HG03135 (cell line): ENCODE data around the gene EXOC4.
"Not testable (repeated sequence)": the region's sequence is repeated elsewhere in the genome, so short reads cannot be mapped to it uniquely, and the experiment has no call there.

ENCODE experiments used
- ATAC-seq: cut with Tn5 transposase; IDR thresholded peaks from one replicate; pipeline ENCODE4 v1.9.1; 2021; ENCODE audit warnings: mild to moderate bottlenecking, moderate library complexity; ENCODE audit not compliant: unreplicated experiment

Gene EXOC4

DNA sequence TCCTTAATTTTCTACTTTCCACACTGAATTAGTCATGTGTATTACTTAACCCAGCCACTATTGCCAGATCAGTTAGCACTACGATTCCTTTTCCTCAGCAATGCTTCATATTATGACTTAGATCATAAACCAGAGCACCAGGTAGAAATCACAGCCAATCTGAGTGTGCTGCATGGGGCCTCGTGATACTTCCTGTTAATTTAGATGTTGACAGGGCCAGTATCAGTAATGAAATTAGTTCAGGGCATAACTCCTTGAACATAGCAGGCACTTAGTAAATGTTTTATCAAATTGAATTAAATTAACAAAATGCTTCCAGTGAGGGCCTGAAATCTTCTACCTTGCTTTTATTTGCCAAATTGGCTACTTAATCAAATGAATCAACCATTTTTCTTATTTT is 705.0 kb downstream of the EXOC4 start:
- ATAC-seq: no peak

DNA sequence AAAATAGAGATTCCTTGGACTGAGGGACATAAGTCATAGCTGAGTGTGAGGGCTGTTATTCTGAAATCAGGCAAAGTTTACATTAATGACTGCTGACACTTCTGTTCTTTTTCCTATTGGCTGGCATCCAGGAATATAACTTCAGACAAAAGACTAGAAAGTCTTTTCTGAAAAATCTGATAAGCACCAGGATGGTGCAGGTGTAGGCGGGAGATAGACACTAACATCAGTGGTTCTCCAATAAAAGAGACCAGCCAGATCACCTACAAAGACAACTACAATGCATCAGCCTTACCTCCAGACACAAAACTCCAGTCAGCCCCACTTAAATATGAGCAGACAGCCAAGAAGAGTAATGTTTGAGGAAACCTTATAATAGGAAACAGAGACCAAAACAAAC is 705.9 kb downstream of the EXOC4 start:
- no peak for ATAC-seq

DNA sequence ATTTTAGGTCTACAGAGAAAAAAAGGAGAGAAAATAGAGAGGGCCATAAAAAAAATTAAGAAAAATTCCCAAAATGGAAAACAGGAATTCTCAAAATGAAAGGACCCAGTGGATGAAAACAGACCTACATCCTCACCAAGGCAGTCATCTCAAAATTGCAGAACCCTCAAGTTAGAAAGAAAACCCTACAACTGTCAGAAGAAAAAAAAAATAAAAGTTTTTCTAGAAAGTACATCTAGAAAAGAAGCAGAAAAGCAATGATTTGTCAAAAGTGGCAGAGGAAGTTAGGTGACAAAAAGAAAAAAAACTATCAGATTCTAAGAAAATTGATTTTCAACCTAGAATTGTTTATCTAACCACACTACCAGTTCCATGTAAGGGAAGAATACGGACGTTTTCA is 706.6 kb downstream of the EXOC4 start:
- no peak for ATAC-seq

DNA sequence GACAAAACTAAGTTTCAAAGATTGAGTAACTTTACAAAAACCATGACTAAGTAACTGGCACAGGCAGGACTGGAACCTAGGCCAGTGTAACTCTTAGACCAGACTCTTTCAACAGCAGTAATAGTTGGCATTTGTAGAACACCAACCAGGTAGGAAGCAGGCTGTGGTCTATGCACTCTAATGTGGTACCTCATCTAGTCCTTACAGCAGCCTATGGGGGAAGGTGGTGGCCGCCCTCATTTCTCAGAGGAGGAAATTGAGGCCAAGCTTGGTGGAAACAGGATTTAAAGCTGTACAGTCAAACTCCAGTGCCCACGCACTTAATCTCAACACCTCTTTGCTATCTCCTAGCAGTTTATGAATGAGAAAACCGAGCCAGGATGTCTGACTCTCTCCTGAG is 708.8 kb downstream of the EXOC4 start:
- ATAC-seq: no peak

DNA sequence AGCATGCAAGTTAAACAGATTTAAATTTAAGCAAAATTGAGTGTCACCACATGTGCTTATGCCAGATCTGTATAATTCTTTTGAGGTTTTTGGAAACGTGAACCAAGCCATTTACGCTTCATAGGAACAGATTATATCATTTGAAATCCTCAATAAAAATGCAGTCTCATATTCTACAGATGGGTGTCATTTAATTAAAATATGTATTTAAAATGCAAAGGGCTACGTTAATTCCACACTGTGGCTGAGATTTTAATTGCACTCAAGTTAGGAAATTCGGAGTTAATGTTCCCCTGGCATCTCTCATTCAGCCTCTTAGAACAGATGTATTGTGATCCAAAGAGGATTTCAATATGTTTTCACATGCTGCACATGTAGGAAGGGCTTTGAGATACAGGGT is 709.8 kb downstream of the EXOC4 start:
- no peak for ATAC-seq

DNA sequence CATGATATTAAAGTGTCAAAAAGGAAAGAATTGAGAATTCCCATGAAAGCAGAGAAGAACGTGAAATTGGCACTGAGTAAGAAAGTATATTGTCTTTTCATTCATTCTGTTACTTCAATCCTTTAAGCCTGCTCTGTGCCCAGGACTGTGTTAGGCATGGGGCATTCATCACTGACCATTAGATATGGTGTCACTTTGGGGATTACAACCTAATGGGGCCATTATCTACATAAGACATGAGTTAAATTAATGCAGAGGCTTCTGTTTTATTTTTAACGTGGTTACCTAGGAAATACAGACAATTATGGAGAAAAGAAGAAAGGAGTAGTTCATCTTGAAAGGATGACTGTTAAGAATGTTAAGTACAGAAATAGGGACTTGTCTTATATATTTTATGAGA is 710.8 kb downstream of the EXOC4 start:
- no peak for ATAC-seq

DNA sequence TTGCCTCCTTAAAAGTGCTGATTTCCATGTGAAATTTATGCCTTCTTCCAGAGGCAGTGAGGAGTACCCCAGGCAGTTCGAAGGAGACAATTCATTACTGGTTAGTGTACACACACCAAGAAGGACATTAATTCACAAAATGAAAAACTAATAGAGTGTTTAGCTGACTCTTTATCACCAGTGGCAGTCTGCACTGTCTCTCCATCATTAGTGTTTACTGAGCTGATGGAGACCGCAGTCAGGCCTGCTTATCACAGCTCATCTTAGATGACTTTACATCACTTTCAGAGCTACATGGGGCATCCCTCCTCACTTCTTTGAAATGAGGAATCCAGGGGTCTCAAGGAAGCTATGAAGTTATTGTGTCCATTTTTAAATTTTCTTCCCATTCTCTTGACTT is 718.7 kb downstream of the EXOC4 start:
- ATAC-seq: no peak

DNA sequence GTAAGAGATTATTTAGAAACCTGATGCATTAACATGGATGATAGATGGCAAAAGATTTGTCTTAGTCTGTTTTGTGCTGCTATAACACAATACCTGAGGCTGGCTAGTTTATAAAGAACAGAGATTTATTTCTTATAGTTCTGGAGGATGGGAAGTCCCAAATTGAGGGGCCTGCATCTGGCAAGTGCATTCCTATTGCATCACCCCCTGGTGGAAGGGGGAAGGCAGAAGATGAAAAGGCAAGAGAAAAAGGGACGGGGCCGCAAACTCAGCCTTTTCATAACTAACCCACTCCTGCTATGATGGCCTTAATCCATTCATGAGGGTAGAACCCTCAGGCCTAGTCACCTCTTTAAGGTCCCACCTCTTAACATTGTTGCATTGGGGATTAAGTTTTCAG is 720.8 kb downstream of the EXOC4 start:
- ATAC-seq: no peak

DNA sequence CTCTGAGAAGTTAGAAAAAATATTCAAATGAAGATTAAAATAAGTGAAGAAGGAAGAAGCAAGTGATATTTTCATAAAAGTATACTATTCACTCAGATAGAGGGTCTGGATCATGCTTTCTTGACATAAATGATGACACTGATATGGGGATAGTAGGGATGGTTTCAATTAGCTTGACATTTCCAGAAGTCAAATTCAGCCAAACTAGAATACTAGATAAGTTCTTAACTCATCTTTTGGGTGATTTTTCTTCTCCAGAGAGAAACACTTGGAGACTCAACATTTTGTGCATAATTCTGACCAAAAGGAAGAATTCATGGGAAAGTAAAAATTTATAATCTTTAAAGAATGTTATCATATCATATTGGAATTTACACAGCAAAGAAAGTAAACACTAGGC is 722.3 kb downstream of the EXOC4 start:
- ATAC-seq: no peak

DNA sequence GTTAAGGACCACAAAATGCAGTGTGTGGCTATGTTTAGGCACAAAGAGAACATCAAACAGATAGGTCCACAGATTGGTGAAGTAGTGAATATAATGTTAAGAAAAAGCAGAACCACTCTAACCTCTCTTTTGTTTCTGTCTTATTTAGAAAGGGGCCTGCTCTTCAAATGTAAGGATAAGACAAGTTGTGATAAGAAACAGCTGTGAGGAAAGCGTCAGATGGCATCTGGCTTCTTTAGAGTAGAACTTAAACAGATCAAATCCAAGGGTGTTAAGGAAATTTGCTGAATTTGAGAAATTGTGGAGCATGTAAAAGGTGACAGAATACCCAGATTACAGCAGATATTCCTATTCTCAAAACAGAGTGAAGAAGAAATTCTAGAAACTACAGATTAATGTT is 723.3 kb downstream of the EXOC4 start:
- ATAC-seq: no peak

DNA sequence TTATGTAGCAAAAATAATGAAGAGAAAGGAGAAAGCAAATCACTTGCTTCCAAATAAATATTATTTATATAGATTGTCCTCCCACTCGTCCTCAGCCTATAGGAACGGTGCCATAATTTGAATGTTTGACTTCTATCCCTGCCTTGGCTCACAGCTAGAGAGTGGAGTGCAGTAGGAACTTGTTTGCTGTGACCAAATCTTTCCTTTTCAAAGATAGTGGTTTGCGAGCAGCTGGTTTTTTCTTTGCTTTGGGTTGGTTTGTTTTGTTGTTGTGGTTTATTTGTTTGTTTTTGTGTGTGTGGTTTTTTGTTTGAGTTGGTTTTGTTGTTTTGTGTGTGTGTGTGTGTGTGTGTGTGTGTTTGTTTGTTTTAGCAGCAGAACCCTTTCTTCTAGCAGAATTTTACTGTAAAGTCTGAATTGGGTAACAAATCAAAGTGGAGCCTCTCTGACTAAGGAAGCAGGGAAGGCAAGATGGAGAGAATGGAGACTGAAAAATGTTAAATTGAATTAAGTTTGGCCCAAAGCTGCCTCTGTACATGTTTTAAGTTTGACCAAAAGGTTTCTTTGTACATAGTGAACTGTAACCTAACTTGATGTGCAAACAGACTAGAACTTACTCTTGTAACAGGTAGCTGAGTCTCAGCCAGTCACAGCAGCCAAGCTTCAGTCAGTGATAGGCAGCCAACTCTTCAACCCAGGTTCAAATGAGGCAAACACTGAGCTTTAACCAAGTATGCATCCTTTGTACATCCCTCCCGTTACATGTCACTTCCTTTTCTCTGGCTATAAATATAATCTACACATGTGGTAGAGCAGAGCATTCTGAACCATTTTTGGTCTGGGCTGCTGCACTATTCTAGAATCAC is 724.8 kb downstream of the EXOC4 start:
- ATAC-seq: no peak

DNA sequence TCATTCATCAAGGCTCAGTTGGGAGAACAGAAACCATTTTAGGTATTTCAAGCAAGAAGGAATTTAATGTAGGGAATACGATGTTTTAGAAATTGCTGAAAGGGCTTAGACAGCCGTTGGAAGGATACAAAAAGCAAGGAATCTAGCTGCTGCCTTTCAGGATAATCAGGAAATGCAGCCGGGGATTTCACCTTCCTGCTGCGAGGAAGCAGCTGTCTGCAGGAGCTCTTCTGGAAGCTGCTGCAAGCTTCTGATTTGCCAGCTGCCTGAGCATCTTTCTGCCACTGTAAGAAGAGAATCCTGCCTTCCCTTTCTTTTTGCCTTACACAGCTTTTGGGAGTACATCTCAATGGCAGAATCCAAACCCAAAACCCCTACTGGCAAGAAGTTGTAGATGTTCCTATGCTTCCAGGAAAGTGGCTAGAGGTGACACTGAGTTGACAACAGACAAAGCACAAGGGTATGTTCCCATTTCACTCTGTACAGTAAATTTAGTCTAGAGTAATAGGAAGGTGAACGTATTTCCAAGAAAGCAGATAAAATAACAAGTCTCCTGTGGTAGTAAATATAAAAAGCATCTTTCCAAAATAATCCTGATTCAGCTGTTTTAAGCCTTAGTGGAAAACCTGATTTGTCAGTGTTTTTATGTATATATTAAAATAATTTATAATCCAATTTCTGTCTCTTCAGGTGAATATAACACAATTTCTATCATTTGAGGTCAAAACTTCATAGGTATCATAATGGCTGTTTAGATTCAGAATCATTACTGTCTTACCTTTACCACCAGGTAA is 725.8 kb downstream of the EXOC4 start:
- no peak for ATAC-seq

DNA sequence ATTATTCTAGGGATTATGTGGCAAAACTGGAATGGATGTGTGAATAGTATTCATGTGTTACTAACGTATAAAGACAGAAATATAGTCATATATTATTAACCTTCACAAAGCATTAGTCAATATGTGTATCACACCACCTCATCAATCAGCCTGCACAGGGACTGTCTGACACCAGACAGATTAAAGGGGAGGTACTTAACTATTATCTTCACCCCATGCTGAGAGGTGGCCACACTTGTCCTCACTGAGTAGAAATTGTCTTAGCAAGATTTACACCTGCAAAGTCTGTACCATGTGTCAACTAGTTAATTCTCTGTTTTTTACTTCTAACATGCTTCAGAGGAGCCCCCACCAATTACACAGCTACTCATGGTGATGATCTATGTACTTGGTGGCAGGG is 727.9 kb downstream of the EXOC4 start:
- ATAC-seq: no peak

DNA sequence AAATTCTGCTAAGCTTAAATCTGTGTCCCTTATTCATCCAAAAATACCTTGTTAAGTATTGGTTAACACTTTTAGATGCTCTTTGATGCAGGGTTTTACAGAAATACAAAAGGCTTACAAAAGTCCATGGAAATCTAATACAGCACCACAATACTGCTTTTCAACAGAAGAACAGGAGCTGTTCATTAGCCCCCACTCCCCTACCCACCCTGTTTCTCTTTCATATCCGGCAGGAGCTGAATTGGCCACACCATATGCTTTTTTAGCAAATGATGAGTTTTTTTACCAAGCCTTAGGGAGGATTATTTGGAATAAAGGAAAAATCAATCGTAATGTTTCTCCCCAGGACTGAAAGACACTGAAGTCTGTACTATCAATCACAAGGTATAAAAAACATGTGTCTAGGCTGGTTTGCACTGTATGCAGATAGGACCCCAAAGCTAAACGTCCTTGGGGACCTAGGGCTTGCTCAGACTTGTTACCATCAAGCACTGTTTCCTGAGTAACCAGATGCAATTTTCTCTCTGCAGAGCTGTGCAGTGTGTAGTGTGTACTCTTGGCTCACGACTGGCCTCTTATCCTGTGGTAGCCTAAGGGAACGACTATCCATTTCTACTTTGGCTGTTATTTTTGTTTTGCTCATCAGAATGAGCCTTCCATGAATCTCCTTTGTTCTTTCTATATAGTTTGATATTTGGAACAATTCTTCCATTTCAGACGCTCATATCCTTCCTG is 731.0 kb downstream of the EXOC4 start:
- ATAC-seq: no peak

DNA sequence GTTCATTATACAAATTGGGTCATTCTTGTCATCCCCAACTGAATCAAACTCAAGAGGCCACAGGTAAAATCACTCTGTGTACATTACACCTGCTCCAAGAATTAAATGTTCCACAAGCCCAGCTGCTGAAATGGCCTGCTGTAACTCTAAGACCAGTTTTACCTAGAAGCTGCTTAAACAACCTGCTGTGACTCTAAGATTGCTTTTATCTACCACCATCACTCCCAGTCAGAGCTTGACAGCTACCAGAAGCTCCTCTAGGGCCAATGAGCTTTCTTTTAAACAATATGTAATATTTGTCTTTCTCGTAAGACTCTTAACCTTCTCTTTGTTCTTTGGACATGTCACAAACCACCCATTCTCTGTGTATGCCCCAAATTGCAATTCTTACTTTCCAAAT is 732.4 kb downstream of the EXOC4 start:
- no peak for ATAC-seq

DNA sequence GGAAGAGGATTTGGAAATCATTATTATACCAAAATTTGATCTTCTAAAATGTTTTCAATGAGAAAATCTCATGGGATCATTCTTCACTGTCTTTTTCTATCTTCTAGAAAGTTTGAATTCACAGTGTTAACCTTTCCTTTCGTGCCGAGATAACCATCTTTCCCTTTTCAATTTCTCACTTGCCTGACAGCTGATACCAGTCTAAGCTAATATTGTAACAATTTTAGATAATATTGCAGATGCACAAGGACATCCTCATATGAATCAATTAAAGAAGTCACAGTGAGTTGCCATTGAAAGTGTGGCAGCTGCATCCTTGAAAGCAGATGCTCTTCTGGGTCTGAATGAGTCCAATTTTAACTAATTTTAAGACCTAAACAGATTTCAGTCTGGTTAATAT is 734.7 kb downstream of the EXOC4 start:
- ATAC-seq: no peak

DNA sequence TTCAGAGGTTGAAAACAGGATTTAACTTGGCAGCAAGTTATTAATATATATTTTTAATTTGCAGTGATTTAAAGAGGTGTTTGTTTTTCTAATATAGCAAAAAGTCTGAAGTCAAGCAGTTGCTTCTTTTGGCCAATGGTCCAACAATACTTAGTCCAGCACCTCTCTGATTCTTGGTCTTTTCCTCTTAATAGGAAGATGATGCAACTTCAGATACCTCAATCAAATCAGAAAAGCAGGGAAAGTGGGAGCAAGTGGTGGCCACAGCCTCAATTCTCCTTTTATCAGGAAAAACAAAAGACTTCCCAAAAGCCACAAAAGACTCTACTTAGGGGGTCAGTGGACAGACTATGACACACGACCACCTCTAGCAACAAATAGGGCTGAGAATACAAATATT is 740.7 kb downstream of the EXOC4 start:
- no peak for ATAC-seq

DNA sequence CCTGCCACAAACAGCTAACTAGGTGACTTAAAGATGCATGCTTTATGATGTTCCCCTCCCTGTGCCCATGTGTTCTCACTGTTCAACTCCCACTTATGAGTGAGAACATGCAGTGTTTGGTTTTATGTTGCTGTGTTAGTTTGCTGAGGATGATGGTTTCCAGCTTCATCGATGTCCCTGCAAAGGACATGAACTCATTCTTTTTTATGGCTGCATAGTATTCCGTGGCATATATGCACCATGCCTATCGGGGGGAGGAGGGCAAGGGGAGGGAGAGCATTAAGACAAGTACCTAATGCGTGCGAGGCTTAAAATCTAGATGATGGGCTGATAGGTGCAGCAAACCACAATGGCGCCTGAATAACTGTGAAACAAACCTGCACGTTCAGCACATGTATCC is 741.2 kb downstream of the EXOC4 start:
- ATAC-seq: not testable (repeated sequence)

DNA sequence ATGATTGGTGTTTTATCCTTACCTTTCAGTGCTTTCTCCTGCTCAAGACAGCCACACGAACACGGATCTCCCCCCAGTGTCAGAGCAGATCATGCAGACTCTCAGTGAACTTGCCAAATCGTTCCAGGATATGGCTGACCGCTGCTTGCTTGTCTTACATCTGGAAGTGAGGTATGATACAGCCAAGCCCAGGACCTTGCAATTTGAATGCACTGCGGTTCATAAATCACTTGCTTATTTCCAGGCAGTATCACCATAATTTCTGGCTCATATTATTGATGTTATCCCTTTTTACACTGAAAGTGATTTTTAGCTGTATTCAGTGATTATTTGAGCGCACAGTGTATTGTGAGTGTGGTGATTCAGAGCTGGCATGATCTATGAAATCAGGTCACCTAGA is 744.6 kb downstream of the EXOC4 start:
- ATAC-seq: no peak

DNA sequence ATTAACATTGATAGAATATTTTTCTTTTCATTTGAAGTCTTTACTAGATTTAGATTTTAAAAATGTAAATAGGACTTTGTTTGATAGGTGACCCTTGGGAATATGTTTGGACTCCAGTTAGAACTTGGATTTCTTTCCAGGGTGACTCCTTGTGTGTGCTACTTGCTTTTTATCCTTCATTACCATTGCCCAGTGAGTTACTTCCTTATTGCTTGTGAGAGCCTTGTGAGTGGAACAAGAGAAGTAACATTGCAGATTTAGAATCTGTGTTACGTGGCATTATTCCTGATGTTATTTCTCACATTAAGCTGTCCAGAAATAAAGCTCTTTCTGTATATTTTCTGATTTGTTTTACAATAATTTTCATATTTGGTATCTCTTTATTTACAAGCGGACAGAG is 746.3 kb downstream of the EXOC4 start:
- ATAC-seq: no peak

DNA sequence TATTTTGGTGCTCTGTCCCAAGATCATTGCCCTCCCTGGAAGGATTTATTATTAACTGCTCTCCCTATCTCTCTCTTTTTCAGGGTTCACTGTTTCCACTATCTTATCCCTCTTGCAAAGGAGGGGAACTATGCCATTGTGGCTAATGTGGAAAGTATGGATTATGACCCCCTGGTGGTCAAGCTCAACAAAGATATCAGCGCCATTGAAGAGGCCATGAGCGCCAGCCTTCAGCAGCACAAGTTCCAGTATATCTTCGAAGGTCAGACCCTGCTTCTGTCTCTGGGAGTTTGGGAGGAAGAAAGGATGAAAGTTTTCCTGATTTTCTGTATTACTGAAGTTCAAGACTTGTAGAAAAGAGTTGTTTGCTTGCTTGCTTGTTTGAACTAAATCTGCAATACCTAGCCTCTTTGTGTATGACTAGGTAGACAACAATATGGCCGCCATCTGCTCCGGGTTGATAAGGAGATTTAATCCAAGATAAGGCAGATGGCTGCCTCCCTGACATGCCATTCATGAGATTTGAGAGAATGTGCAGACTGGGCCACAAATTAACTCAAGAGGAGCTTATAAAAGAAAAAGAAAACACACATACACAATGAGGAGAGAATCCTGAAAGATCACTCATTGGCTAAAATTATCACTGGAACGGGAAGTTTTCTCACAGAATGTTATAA is 752.1 kb downstream of the EXOC4 start:
- ATAC-seq: no peak
